ENCODE data around the gene XRCC3.
"Not testable (repeated sequence)": the region's sequence is repeated elsewhere in the genome, so short reads cannot be mapped to it uniquely, and the experiment has no call there.

The XRCC3 gene

GRCh38 chr14:103693515-103693914, 21.7 kb downstream of the XRCC3 start:
- DNase-seq, result no peak

GRCh38 chr14:103692871-103693270, 22.4 kb downstream of the XRCC3 start:
- DNase-seq, result no peak

- no peak for DNase-seq
These were observed 23.1 kb downstream of the XRCC3 start for GRCh38 chr14:103692159-103692558.

- not testable (repeated sequence) for DNase-seq
These were observed 23.6 kb downstream of the XRCC3 start for GRCh38 chr14:103691655-103692054.

GRCh38 chr14:103690332-103690731, 24.9 kb downstream of the XRCC3 start:
- DNase-seq, result no peak

- DNase-seq, result no peak
These were observed 26.0 kb downstream of the XRCC3 start for GRCh38 chr14:103688906-103689902.

GRCh38 chr14:103688441-103688840, 26.8 kb downstream of the XRCC3 start:
- DNase-seq, result no peak

GRCh38 chr14:103687712-103688111, 27.5 kb downstream of the XRCC3 start:
- no peak for DNase-seq

- peak; percentile 27 for DNase-seq
These were observed 28.3 kb downstream of the XRCC3 start for GRCh38 chr14:103686831-103687485.

- DNase-seq, result no peak
These were observed 29.7 kb downstream of the XRCC3 start for GRCh38 chr14:103685276-103686211.

GRCh38 chr14:103684871-103685270, 30.4 kb downstream of the XRCC3 start:
- DNase-seq, result no peak

- no peak for DNase-seq
These were observed 30.8 kb downstream of the XRCC3 start for GRCh38 chr14:103684471-103684870.

GRCh38 chr14:103683139-103683538, 32.1 kb downstream of the XRCC3 start:
- DNase-seq, result no peak

- no peak for DNase-seq
These were observed 34.6 kb downstream of the XRCC3 start for GRCh38 chr14:103680491-103681231.

GRCh38 chr14:103679351-103679750, 35.9 kb downstream of the XRCC3 start:
- DNase-seq, result peak; percentile 29

- DNase-seq, result no peak
These were observed 38.2 kb downstream of the XRCC3 start for GRCh38 chr14:103676881-103677675.

- no peak for DNase-seq
These were observed 39.3 kb downstream of the XRCC3 start for GRCh38 chr14:103675957-103676356.

- no peak for DNase-seq
These were observed 43.3 kb downstream of the XRCC3 start for GRCh38 chr14:103671911-103672310.

- no peak for DNase-seq
These were observed 45.9 kb downstream of the XRCC3 start for GRCh38 chr14:103669370-103669769.

GRCh38 chr14:103668117-103668516, 47.1 kb downstream of the XRCC3 start:
- no peak for DNase-seq

GRCh38 chr14:103667671-103668070, 47.6 kb downstream of the XRCC3 start:
- DNase-seq, result no peak

All from fibroblast of skin of scalp (primary cell).